Calu3 (cell line): ENCODE data around the gene RAB3IP. TPM values are rescaled to one million over a fixed set of nuclear protein-coding genes. Genes with fewer than 3 reads are reported as not detected.

Source experiments
- total RNA-seq: library from RNA; stranded (reverse); gene quantifications from 2 replicates; pipeline ENCODE4 v1.2.3, GENCODE V29; 2022

RAB3IP gene
- total RNA-seq, 1 experiment from 2014 or later, result 101 TPM

Other genes starting within 250 kb of the RAB3IP start
- gene CCT2, start 153.4 kb upstream of the RAB3IP start, total RNA-seq, result 379 and 410 TPM in 2 replicates
- not detected in 2 replicates for gene LRRC10, start 128.0 kb upstream of the RAB3IP start, total RNA-seq
- gene BEST3, start 39.6 kb upstream of the RAB3IP start, total RNA-seq, result 0.88 and 1.1 TPM in 2 replicates
- 1.7 and 2.1 TPM in 2 replicates for gene MYRFL, start 86.4 kb downstream of the RAB3IP start, total RNA-seq